ENCODE measurements around the gene PAF1. TPM values are rescaled to one million over a fixed set of nuclear protein-coding genes. Genes with fewer than 3 reads are reported as not detected.

PAF1 gene
- total RNA-seq, 2 experiments from 2014 or later = 33.1 to 45.9 TPM

DNA sequence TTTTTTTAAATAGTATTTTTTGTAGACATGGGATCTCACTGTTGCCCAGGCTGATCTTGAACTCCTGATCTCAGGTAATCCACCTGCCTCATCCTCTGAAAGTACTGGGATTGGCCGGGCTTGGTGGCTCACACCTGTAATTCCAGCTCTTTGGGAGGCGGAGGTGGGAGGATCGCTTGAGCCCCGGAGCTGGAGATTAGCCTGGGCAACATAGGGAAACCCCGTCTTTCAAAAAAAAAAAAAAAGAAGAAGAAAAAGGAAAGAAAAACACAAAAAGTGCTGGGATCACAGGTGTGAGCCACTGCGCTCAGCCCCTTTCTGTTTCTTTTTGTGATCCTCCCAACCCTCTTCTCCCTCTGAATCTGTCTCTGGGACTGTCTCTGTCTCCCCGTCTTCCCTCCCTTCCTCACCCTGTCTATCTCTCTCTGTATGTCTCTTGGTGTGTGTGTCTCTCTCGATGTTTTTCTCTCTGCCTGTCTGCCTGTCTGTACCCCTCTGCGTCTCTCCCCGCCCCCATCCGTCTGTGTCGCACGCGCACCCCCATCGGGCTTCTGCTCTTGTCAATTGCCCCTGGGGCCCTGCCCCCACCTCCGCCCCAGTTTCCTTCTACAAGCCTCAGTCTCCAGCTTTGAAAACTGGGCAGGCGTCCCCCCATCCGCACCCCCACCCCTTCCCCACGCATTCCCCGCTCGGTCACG, 15.2 kb upstream of the PAF1 start:
- peak; percentile 84 for DNase-seq (ENCODE audit: low spot score)
- ChIA-PET CTCF (ENCODE audit: unreplicated experiment) (no interaction called here), POLR2A (interaction anchor here (1.1 to 1.3 kb wide), 2 partner anchors 30 to 41 kb away, joined by 3 to 4 read pairs; partner anchors contain the start of gene RPS16)
- no peaks in the 10 kb centered on the region for H3K9me2 ChIP-seq (ENCODE audit: insufficient read depth, low read length)
- H2AFZ ChIP-seq (ENCODE audit: low read length) = no peak overlapping the region
- peak overlapping the region; percentile 96 for H3K4me3 ChIP-seq (ENCODE audit: low read depth, low read length, poor library complexity, severe bottlenecking)
- peak overlapping the region; percentile 96 for H3K4me2 ChIP-seq (ENCODE audit: low read length)
- intact Hi-C loops (cut with micrococcal nuclease; ENCODE audit: unreplicated experiment) = loop anchor here (10.0 kb wide), 2 partner anchors 549 to 551 kb away; no protein-coding TSS in a partner anchor
- peaks cover 27% of the 10 kb centered on the region for H3K79me2 ChIP-seq (ENCODE audit: insufficient read depth, low read depth, low read length)
- H3K9me3 ChIP-seq (ENCODE audit: low read length) = no peaks in the 10 kb centered on the region
- H3K4me1 ChIP-seq (ENCODE audit: insufficient read depth, low read length, poor library complexity, severe bottlenecking) = peaks cover 66% of the 10 kb centered on the region
- peak overlapping the region; percentile 91 for H3K27ac ChIP-seq (ENCODE audit: low read depth, low read length, poor library complexity, severe bottlenecking)
- peaks cover 19% of the 10 kb centered on the region for H3K36me3 ChIP-seq (ENCODE audit: insufficient read depth, low read length)
- peaks cover 4% of the 10 kb centered on the region for H4K20me1 ChIP-seq (ENCODE audit: insufficient read depth, low read length)
- no peak for TF ChIP-seq CTCF (conservative IDR thresholded peaks at IDR 0.05; ENCODE audit: low read length)
- TF ChIP-seq EZH2phosphoT487 (IDR thresholded peaks at IDR 0.05; ENCODE audit: borderline replicate concordance, low read depth, low read length) = no peak
- no TSS peak for BruUV-seq (replicated peaks)

DNA sequence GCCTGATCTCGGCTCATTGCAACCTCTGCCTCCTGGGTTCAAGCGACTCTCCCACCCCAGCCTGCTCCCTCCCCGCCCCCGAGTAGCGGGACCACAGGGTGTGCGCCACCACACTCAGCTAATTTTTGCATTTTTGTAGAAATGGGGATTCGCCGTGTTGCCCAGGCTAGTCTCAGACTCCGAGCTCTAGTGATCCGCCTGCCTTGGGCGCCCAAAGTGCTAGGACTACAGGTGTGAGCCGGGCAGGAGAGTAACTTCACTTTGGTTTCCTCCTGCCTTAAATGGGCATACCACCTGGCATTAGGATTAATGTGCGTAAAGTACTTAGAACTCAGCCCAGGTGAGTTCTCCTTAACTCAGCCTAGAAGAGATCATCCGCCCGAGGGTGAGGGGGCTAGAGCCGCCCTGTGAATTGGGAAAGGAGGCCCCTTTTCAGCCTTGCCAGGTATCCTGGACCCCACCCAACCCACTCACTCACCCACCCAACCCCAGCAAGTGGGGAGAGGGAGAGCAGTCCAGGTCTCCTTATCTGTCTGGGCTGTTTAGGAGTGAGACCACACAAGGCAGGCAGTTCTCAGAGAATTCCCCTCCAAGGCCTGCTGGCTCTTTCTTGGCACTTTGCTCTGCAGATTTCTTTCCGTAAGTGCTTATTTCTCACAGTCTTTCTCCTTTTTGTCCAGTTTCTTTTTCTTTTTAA, 14.5 kb upstream of the PAF1 start:
- ChIA-PET CTCF (ENCODE audit: unreplicated experiment) (no interaction called here), POLR2A (interaction anchor here (1.3 kb wide), 1 partner anchor 41 kb away, joined by 3 read pairs; no protein-coding TSS in a partner anchor)
- no peak for TF ChIP-seq EZH2phosphoT487 (IDR thresholded peaks at IDR 0.05; ENCODE audit: borderline replicate concordance, low read depth, low read length)
- no peak for TF ChIP-seq CTCF (conservative IDR thresholded peaks at IDR 0.05; ENCODE audit: low read length)
- DNase-seq (ENCODE audit: low spot score) = peak; percentile 56
- no peaks in the 10 kb centered on the region for H3K9me3 ChIP-seq (ENCODE audit: low read length)
- H3K4me3 ChIP-seq (ENCODE audit: low read depth, low read length, poor library complexity, severe bottlenecking) = peak overlapping the region; percentile 96
- H3K9me2 ChIP-seq (ENCODE audit: insufficient read depth, low read length) = no peaks in the 10 kb centered on the region
- no TSS peak for BruUV-seq (replicated peaks)
- H3K27ac ChIP-seq (ENCODE audit: low read depth, low read length, poor library complexity, severe bottlenecking) = peak overlapping the region; percentile 91
- peaks cover 4% of the 10 kb centered on the region for H4K20me1 ChIP-seq (ENCODE audit: insufficient read depth, low read length)
- peaks cover 19% of the 10 kb centered on the region for H3K36me3 ChIP-seq (ENCODE audit: insufficient read depth, low read length)
- H3K79me2 ChIP-seq (ENCODE audit: insufficient read depth, low read depth, low read length) = peaks cover 27% of the 10 kb centered on the region
- no peak overlapping the region; the same call in 1 of the 2 replicates for H2AFZ ChIP-seq (ENCODE audit: low read length)
- intact Hi-C loops (cut with micrococcal nuclease; ENCODE audit: unreplicated experiment) = loop anchor here (10.0 kb wide), 2 partner anchors 549 to 551 kb away; no protein-coding TSS in a partner anchor
- H3K4me2 ChIP-seq (ENCODE audit: low read length) = peak overlapping the region; percentile 96
- H3K4me1 ChIP-seq (ENCODE audit: insufficient read depth, low read length, poor library complexity, severe bottlenecking) = peaks cover 66% of the 10 kb centered on the region

All from OCI-LY7 (cell line).